LoVo (cell line): Measurements from ENCODE around the gene RAPGEFL1.
"Not testable (repeated sequence)": the region's sequence is repeated elsewhere in the genome, so short reads cannot be mapped to it uniquely, and the experiment has no call there.

ENCODE experiments used
- DNase-seq: peaks from one replicate; pipeline ENCODE4 v3.0.0-alpha.2; 2016; ENCODE audit warnings: low spot score

RAPGEFL1 gene

GRCh38 chr17:40174514-40174913 lies 2.8 kb upstream of the RAPGEFL1 start:
- DNase-seq, result no peak

- peak; percentile 77 for DNase-seq
These were observed 1.1 kb upstream of the RAPGEFL1 start for GRCh38 chr17:40175928-40176753.

GRCh38 chr17:40176754-40177110 lies 538 bp upstream of the RAPGEFL1 start:
- no peak for DNase-seq

- DNase-seq, result no peak
These were observed 841 bp downstream of the RAPGEFL1 start for GRCh38 chr17:40178021-40178601.

GRCh38 chr17:40178660-40179059 lies 1.4 kb downstream of the RAPGEFL1 start:
- DNase-seq, result no peak

GRCh38 chr17:40179923-40180659 lies 2.8 kb downstream of the RAPGEFL1 start:
- no peak for DNase-seq

- peak; percentile 25 for DNase-seq
These were observed 3.4 kb downstream of the RAPGEFL1 start for GRCh38 chr17:40180694-40181093.

- DNase-seq, result no peak
These were observed 3.9 kb downstream of the RAPGEFL1 start for GRCh38 chr17:40181205-40181604.

- DNase-seq, result no peak
These were observed 5.3 kb downstream of the RAPGEFL1 start for GRCh38 chr17:40182606-40183005.

GRCh38 chr17:40187238-40187637 lies 10.0 kb downstream of the RAPGEFL1 start:
- no peak for DNase-seq

GRCh38 chr17:40188694-40189093 lies 11.4 kb downstream of the RAPGEFL1 start:
- no peak for DNase-seq

- no peak for DNase-seq
These were observed 13.1 kb downstream of the RAPGEFL1 start for GRCh38 chr17:40190197-40191021.

GRCh38 chr17:40191237-40192208 lies 14.3 kb downstream of the RAPGEFL1 start:
- DNase-seq, result no peak

- DNase-seq, result no peak
These were observed 15.7 kb downstream of the RAPGEFL1 start for GRCh38 chr17:40192961-40193360.

- DNase-seq, result no peak
These were observed 17.6 kb downstream of the RAPGEFL1 start for GRCh38 chr17:40194821-40195220.

GRCh38 chr17:40197550-40197949 lies 20.3 kb downstream of the RAPGEFL1 start:
- no peak for DNase-seq

- not testable (repeated sequence) for DNase-seq
These were observed 20.7 kb downstream of the RAPGEFL1 start for GRCh38 chr17:40197965-40198456.

GRCh38 chr17:40198576-40198975 lies 21.3 kb downstream of the RAPGEFL1 start:
- no peak for DNase-seq

- no peak for DNase-seq
These were observed 25.9 kb downstream of the RAPGEFL1 start for GRCh38 chr17:40203131-40203530.

- not testable (repeated sequence) for DNase-seq
These were observed 28.9 kb downstream of the RAPGEFL1 start for GRCh38 chr17:40206193-40206592.
